HG02970 (cell line): ENCODE results near the gene UNC50.

Source experiments
- ATAC-seq: cut with Tn5 transposase; IDR thresholded peaks from one replicate; pipeline ENCODE4 v1.9.1; 2021; ENCODE audit warnings: mild to moderate bottlenecking, moderate library complexity, moderate number of reproducible peaks; ENCODE audit not compliant: unreplicated experiment, low FRiP score

UNC50 gene

GRCh38 chr2:98608116-98608961 lies at the start of gene UNC50, which contains the start of gene COA5:
Gene UNC50 (plus strand): TSS chr2:98608589. CDS start chr2:98609760, 1,171 bp downstream.
Gene COA5 (minus strand): TSS chr2:98608512. CDS start chr2:98608405, 107 bp downstream.
- ATAC-seq, result peak; percentile 78

- no peak for ATAC-seq
These were observed 49.4 kb upstream of the UNC50 start for GRCh38 chr2:98558852-98559530.

GRCh38 chr2:98559581-98559980 lies 48.8 kb upstream of the UNC50 start:
- no peak for ATAC-seq

- no peak for ATAC-seq
These were observed 48.1 kb upstream of the UNC50 start for GRCh38 chr2:98560256-98560771.

DNA sequence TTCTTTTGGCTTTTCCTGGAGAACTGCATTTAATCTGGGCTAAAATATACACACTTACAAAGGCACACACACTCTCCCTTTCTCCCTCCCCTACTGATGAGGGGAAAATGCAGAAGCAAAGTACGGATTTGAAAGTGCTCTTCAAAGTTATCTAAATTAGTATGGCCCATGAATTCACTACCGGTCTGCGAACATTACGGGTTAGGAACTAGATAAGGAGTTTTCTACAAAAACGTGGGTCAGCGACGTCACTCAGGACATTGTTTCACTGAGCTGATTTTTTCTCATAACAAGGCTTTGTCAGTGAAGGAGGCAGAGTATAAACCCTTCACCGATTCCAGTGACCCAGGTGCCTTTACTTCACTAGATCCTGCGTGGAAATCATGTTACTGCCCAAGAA lies 47.4 kb upstream of the UNC50 start:
- no peak for ATAC-seq

DNA sequence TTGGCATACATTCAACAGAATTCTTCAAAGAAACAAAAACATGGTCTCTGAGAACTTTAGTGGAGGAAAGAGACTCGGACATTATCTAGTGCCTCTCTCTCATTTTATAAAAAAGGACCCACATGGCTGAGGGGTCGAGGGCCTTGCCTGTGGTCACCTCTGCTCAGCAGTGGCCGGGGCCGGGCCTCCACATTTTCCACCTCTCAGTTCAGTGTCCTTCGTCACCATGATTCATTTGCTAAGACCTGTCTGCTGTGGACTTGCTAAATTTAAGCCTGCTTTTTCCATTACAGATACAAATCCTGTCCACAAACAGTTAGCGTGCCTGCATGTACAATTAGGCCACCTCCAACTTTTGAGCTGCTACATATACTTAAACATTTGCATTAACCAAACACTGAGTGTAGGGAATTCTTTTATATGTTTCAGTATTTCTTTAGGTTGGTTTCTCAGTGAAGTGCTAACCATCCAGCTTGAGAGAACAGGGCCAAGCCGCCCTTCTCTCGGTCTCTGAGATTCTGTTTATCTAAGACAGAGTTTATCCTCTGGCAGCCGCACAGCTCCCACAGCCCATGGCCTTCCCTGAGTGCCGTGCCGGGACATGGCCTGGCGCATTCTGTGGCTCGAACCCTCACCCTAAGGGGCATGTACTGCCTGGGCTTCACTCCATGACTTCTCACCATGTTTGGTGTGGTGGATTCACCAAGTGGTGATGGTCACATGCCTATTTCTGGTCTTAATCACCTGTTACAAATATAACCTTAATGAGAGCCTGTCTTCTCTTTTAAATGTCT lies 46.3 kb upstream of the UNC50 start:
- ATAC-seq, result no peak

- no peak for ATAC-seq
These were observed 45.0 kb upstream of the UNC50 start for GRCh38 chr2:98563394-98563793.

GRCh38 chr2:98564541-98565132 lies 43.8 kb upstream of the UNC50 start:
- ATAC-seq, result no peak

DNA sequence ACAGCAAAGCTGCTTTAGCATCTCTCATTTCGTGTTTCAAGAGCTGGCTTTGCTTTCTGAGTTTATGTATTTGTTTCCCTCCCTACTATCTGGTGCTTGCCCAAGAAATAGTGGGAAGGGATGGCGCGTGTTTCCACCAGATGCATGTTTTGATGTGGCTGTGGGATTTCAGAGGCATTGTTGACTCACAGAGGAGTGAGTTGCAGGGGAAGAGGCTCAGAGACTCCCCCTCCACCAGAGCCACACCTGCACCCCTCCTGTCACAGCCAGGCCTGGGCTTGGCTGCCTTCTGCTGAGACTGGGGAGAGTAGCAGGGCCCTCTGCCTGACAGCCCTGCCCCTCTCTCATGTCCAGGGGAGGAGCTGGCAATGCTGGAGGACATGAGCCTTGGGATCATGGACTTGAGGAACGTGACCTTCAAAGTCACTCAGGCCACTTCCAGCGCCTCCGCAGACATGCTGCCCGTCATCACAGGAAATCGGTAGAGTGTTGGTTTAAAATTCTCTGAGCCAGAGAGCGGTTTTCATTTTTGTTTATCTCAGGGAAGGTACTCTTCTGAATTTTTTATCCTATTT lies 43.0 kb upstream of the UNC50 start:
- no peak for ATAC-seq

- ATAC-seq, result no peak
These were observed 42.4 kb upstream of the UNC50 start for GRCh38 chr2:98565941-98566340.

DNA sequence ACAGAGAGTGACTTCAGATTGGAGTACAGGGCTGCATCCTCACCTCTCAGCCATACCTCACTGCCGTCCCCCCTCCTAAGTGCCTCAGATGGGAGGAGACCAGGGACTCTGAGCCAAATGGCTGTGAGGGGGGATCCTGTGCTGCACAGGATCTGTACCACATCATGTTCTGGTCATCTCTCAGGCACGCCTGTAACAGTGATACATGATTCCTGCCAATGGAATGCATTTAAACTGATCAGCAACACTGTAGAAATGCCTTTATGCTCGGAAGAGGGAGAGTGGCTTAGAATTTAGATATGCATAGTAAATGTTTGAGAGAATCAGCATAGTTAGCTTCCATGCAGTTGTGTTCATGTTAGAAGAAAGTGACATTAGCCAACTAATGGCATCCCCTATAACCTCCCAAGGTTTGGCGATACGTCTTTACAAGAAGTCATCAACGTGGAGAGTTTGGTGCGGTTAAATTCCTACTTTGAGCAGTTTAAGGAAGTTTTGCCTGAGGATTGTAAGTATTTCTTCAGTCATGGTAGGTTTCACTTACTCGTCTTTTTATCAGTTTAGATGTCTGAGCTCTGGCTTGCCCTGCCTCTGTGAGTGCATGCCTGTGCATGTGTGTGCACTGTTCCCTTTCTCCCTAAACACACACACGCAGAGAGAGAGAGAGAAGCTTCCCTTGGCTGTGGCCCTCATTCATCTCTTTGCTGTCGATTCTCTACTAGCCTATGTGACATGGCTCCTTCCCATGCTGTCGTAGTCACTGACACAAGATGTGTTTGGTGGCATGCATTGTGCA lies 40.0 kb upstream of the UNC50 start:
- ATAC-seq, result no peak

GRCh38 chr2:98569197-98569793 lies 39.1 kb upstream of the UNC50 start:
- no peak for ATAC-seq

DNA sequence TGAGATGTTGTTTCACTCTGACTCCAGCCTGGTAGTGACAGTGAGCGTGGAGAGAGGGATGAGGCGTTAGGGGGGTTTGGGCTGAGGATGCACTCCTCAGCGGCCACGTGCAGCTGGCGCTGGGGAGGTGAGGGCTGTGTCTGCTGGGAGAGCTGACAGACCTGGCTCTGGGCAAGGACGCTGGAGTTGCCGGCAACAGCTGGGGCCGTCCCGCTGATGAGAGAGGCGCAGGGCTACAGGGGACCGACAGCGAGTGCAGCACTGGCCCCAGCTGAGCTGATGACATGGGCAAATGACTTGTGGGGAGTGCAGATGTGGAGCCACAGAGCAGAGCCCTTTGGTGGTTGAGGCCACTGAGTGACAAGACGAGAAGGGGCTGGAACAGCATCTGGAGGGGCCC lies 38.5 kb upstream of the UNC50 start:
- no peak for ATAC-seq

GRCh38 chr2:98570356-98570755 lies 38.0 kb upstream of the UNC50 start:
- ATAC-seq, result no peak

GRCh38 chr2:98571121-98571701 lies 37.2 kb upstream of the UNC50 start:
- ATAC-seq, result no peak

DNA sequence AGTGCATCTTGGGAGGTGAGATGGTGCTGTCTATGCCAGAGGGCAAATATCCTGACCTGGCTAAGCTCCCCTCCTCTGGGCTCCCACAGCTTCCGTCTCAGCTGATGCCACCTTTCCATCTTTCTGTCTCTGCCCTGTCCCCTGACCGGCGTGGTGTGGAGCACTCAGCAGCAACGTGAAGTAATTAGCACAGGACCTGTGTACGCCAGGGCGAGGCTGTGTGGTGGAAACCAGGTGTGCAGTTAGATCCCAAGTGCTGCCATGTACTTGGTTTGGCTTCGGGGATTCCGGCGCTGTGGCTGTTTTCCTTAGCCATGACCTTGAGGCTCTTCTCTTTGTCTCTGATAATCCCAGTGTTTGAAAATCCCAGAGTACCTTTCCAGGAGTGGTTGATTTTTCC lies 36.6 kb upstream of the UNC50 start:
- ATAC-seq, result no peak

- ATAC-seq, result no peak
These were observed 36.2 kb upstream of the UNC50 start for GRCh38 chr2:98572211-98572610.

DNA sequence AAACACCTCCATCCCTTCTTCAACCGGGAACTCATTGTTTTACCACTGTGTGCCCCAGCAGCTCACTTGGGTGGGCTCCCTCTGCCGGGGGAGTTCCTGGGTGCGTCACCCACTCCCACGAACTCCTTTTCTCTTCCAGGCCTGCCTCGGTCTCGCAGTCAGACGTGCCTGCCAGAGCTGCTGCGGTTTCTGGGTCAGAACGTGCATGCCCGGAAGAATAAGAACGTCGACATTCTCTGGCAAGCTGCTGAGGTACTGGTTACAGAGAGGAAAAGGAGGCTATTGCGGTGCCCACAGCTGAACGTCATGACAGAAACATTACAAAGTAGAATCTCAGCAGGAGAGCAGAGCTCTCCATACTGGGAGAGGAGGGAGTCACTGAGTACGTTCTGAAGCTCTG lies 35.7 kb upstream of the UNC50 start:
- no peak for ATAC-seq
